ENCODE measurements around the gene POU3F1.
A peak's percentile ranks its signal among the peaks of the same experiment; 100 is the strongest.
"Not testable (repeated sequence)": the region's sequence is repeated elsewhere in the genome, so short reads cannot be mapped to it uniquely, and the experiment has no call there.

The POU3F1 gene

GRCh38 chr1:38046884-38047602, 450 bp upstream of the POU3F1 start:
- DNase-seq: no peak

GRCh38 chr1:38045401-38046332, 926 bp downstream of the POU3F1 start:
- no peak for DNase-seq

GRCh38 chr1:38044221-38045215, 2.1 kb downstream of the POU3F1 start:
- no peak for DNase-seq

- DNase-seq: no peak
These were observed 3.4 kb downstream of the POU3F1 start for GRCh38 chr1:38043036-38043747.

GRCh38 chr1:38041936-38042834, 4.4 kb downstream of the POU3F1 start:
- DNase-seq: no peak

- DNase-seq: no peak
These were observed 7.1 kb downstream of the POU3F1 start for GRCh38 chr1:38039331-38040088.

GRCh38 chr1:38038861-38039260, 7.7 kb downstream of the POU3F1 start:
- no peak for DNase-seq

- no peak for DNase-seq
These were observed 9.2 kb downstream of the POU3F1 start for GRCh38 chr1:38037221-38037939.

GRCh38 chr1:38034871-38035270, 11.7 kb downstream of the POU3F1 start:
- DNase-seq: no peak

- DNase-seq: not testable (repeated sequence)
These were observed 13.6 kb downstream of the POU3F1 start for GRCh38 chr1:38032992-38033391.

GRCh38 chr1:38031513-38031866, 15.1 kb downstream of the POU3F1 start:
- DNase-seq: no peak

GRCh38 chr1:38030596-38031512, 15.7 kb downstream of the POU3F1 start:
- no peak for DNase-seq

GRCh38 chr1:38029685-38030511, 16.7 kb downstream of the POU3F1 start:
- DNase-seq: peak; percentile 43

GRCh38 chr1:38029081-38029681, 17.4 kb downstream of the POU3F1 start:
- no peak for DNase-seq

GRCh38 chr1:38028671-38029070, 17.9 kb downstream of the POU3F1 start:
- no peak for DNase-seq

- no peak for DNase-seq
These were observed 18.4 kb downstream of the POU3F1 start for GRCh38 chr1:38028105-38028591.

All from MV-4-11 (cell line).